TTC549 (cell line): ENCODE measurements around the gene TMEM184B.
A peak's percentile ranks its signal among the peaks of the same experiment; 100 is the strongest.
"Not testable (repeated sequence)": the region's sequence is repeated elsewhere in the genome, so short reads cannot be mapped to it uniquely, and the experiment has no call there.

Source experiments
- FAIRE-seq: peaks from 2 replicates; lab custom pipeline; 2012; peaks lifted over from hg19 to GRCh38; lab: Jason Lieb, UNC

The TMEM184B gene

GRCh38 chr22:38203855-38204514, 68.8 kb downstream of the TMEM184B start:
- FAIRE-seq: no peak

- no peak for FAIRE-seq
Observed at GRCh38 chr22:38203090-38203810, 69.6 kb downstream of the TMEM184B start.

GRCh38 chr22:38202437-38203089, 70.2 kb downstream of the TMEM184B start:
- FAIRE-seq: no peak

GRCh38 chr22:38201711-38202436, 70.9 kb downstream of the TMEM184B start, which contains the start of gene MAFF:
Gene MAFF (plus strand): TSS chr22:38201994. CDS start chr22:38213854, 11,860 bp downstream.
- no peak for FAIRE-seq

- FAIRE-seq: no peak
Observed at GRCh38 chr22:38201371-38201710, 71.5 kb downstream of the TMEM184B start.

- no peak for FAIRE-seq
Observed at GRCh38 chr22:38199826-38200559, 72.8 kb downstream of the TMEM184B start.

- FAIRE-seq: no peak
Observed at GRCh38 chr22:38196791-38197419, 75.9 kb downstream of the TMEM184B start.

GRCh38 chr22:38193580-38193979, 79.2 kb downstream of the TMEM184B start:
- FAIRE-seq: no peak

GRCh38 chr22:38192475-38192863, 80.3 kb downstream of the TMEM184B start:
- no peak for FAIRE-seq

GRCh38 chr22:38191731-38192474, 80.9 kb downstream of the TMEM184B start:
- FAIRE-seq: no peak

GRCh38 chr22:38191055-38191454, 81.8 kb downstream of the TMEM184B start:
- FAIRE-seq: no peak

- FAIRE-seq: no peak
Observed at GRCh38 chr22:38190581-38190980, 82.2 kb downstream of the TMEM184B start.

- no peak for FAIRE-seq
Observed at GRCh38 chr22:38189104-38189503, 83.7 kb downstream of the TMEM184B start.

- FAIRE-seq: no peak
Observed at GRCh38 chr22:38187413-38188212, 85.2 kb downstream of the TMEM184B start.

- no peak for FAIRE-seq
Observed at GRCh38 chr22:38186429-38186828, 86.4 kb downstream of the TMEM184B start.

- no peak for FAIRE-seq
Observed at GRCh38 chr22:38184788-38185187, 88.0 kb downstream of the TMEM184B start.

- FAIRE-seq: peak; percentile 88
Observed at GRCh38 chr22:38181453-38182200, 91.2 kb downstream of the TMEM184B start, which contains the start of gene PLA2G6. Gene PLA2G6 (minus strand): TSS chr22:38181830. CDS start chr22:38169426, 12,404 bp downstream.

- no peak for FAIRE-seq
Observed at GRCh38 chr22:38180841-38181452, 91.9 kb downstream of the TMEM184B start.

GRCh38 chr22:38178605-38178937, 94.2 kb downstream of the TMEM184B start:
- FAIRE-seq: not testable (repeated sequence)
